ENCODE results near the gene ARHGAP6.

Gene ARHGAP6

DNA sequence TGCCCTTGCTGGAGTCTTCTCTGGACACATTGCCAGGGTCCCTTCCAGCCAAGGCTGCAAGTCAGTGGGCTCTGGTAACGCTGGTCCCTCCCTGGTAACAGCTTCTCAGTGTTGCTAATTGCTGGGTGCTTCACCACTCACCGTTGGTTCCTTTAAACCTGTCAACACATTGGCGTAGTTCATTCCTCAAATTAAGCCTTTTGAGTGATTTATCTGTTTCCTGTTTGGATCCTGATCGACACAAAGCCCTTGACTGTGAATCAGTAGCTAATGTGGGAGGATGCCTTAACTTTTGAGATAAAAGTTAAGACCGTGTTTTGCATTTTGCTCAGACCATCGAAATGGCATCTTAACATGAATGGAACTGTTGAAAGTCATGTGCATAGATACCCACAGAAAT lies 246.6 kb downstream of the ARHGAP6 start:
- no peak for DNase-seq (ENCODE audit: low spot score)
- TF ChIP-seq, protein P1, sequence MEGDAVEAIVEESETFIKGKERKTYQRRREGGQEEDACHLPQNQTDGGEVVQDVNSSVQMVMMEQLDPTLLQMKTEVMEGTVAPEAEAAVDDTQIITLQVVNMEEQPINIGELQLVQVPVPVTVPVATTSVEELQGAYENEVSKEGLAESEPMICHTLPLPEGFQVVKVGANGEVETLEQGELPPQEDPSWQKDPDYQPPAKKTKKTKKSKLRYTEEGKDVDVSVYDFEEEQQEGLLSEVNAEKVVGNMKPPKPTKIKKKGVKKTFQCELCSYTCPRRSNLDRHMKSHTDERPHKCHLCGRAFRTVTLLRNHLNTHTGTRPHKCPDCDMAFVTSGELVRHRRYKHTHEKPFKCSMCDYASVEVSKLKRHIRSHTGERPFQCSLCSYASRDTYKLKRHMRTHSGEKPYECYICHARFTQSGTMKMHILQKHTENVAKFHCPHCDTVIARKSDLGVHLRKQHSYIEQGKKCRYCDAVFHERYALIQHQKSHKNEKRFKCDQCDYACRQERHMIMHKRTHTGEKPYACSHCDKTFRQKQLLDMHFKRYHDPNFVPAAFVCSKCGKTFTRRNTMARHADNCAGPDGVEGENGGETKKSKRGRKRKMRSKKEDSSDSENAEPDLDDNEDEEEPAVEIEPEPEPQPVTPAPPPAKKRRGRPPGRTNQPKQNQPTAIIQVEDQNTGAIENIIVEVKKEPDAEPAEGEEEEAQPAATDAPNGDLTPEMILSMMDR (IDR thresholded peaks at IDR 0.05; ENCODE audit: extremely low read depth, missing control alignments), result no peak

DNA sequence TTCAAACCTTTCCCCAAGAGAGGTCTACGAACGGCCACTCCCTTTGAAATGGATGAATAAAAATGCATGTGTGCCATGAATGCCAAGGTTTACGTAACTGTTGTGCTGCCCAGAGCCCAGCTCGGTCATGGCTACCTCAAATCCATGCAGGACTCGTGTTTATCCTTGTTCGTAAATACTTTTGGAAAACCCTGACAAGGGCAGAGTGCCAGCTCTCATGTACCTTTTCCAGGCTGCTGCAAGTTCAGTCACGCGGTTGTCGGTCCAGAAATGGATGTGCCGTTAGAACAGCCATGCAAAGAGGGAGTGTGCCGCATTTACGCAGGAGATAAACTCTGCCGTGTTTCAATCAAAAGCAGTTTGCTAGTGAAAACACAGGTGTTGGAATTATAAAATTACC lies 249.1 kb downstream of the ARHGAP6 start:
- no peak for DNase-seq (ENCODE audit: low spot score)
- TF ChIP-seq, protein P1 (IDR thresholded peaks at IDR 0.05; ENCODE audit: extremely low read depth, missing control alignments), result no peak

DNA sequence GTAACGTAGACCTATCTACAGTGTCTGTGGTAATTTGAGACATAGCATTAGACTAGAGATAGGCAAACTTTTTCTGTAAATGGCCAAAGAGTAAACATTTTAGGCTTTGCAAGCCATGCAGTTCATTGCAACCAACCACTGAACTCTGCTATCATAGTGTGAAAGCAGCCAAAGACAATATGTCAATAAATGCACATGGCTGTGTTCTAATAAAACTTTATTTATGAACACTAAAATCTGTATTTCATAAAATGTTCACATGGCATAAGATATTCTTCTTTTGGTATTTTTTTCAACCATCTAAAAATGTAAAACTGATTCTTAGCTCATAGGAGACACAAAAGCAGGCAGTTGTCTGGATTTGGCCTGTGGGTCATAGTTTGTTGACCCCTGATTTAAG lies 251.6 kb downstream of the ARHGAP6 start:
- TF ChIP-seq, protein P1 (IDR thresholded peaks at IDR 0.05; ENCODE audit: extremely low read depth, missing control alignments), result no peak
- no peak for DNase-seq (ENCODE audit: low spot score)

DNA sequence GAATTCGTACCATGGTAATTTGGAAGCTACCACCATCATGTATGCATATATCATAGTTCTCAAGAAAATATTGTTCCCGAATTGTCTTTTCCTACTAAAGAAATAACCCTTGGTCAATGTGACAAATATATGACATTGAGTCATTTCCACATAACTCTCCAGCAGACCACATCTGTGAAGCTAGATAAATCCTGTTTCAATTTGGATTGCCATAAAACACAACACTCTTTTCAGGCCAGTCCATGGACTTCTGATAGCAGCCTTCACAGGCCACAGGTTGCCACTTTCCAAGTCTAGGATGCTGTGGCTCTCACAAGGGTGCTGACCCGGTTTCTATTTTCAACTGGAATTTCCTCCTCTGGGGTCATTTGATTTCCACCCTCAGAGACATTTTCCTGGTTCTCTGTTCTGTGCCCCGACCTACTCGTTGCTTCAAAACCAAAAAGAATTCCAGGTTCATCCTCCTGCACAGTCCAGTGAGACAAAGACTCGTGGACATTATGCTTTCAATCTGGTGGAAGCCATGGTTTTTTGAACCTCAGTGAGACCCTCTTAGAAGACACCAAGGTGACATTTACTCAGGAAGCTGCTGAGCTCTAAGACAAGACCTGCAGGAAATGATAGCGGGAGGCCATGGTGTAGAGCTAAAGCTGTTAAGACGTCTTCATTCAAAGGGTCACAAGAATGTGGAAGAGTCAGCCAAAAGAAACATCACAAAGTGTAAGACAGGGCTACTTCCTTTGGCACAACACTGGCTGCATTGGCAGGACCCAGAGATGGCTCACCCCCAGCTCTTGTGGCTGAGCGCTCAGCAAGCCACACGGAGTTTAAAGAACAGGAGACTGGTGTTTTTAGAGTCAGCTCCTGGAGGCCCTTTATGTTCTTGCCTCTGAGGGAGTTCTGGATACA lies 252.8 kb downstream of the ARHGAP6 start:
- TF ChIP-seq, protein P1 (IDR thresholded peaks at IDR 0.05; ENCODE audit: extremely low read depth, missing control alignments), result no peak
- no peak for DNase-seq (ENCODE audit: low spot score)

DNA sequence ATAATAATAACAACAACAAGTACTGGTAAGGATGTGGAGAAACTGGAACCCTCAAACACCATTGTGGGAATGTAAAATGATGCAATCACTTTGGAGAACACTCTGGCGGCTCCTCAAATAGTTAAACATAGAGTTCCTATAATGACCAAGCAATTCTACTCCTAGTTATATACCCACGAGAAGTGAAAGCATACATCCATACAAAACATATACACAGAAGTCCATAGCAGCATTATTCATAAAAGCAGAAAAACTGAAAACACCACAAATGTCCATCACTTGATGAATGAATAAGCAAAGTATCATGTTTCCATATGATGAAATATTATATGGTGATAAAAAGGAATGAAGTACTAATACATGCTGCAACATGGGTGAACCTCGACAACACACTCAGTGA lies 255.8 kb downstream of the ARHGAP6 start:
- TF ChIP-seq, protein P1 (IDR thresholded peaks at IDR 0.05; ENCODE audit: extremely low read depth, missing control alignments), result no peak

DNA sequence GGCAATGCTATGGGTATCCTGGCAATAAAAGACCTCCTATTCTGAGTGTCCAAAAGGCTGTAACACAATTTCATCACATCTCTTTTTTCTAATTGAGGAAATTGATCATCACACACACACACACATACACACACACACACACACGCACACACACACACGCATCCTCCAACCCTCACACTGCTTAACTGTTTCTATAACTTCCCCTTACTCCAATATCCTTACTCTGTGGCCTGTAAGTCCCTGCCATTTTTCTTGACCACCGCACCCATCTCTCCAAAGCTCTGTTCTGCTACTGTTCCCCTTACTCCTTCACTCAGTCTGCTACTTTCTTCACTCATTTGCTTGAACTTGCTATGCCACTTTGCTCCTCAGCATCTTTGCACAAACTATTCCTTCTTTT lies 256.9 kb downstream of the ARHGAP6 start:
- no peak for DNase-seq (ENCODE audit: low spot score)
- TF ChIP-seq, protein P1 (IDR thresholded peaks at IDR 0.05; ENCODE audit: extremely low read depth, missing control alignments), result no peak

More for the DNA sequence above, 255.8 kb downstream of the ARHGAP6 start:
- DNase-seq (ENCODE audit: low spot score), result no peak

DNA sequence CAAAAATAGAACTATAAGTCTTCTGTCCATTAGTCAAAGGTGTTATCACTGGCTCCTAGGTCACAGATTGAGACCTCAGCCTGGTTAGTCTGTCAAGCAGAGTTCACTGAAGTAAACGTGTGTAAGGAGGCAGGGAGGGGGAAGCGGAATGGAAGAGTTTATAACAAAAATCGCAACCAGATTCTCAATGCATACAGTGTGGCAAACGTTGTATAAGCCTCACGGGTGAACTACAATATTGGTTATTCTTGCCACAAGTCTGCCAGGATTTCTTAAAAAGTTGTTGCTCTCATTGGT lies 257.7 kb downstream of the ARHGAP6 start:
- TF ChIP-seq, protein P1 (IDR thresholded peaks at IDR 0.05; ENCODE audit: extremely low read depth, missing control alignments), result no peak
- DNase-seq (ENCODE audit: low spot score), result no peak
